ENCODE results near the gene TPGS1.

The TPGS1 gene

DNA sequence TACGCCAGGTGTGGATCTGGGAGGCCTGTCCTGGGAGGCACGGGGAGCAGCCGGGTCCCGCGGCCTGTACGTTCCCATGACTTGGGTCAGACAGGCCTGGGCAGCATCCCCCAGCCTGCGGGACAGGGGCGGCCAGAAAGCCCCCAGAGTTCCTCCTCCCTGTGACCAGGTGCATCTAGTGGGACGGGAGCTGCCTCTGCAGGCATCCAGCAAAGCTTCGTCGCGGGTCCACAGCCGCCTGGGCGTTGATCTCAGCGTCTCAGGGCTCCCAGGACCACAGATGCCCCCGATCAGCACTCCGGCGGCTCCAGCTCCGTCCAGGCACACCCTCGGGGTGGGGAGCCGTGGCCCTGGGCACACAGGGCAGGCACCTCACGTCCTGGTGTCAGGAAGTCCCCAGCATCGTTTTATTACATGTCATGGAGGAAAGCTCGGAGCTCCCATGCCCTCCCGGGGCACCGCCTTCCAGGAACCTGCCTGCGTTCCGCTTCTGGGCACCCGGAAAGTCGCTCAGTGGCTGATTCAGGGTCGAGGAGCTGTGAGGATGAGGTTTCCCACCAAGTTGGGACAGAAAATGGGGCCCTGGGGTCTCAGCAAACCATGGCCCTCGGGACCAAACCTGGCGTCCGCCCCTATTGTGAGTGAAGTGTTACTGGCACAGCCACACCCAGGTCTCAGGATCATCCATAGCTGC, 35.0 kb downstream of the TPGS1 start:
- Histone ChIP-seq H3K4me3 (ENCODE audit: low read depth, low read length) (no peak overlapping the region), H3K27me3 (ENCODE audit: control insufficient read depth, insufficient read depth, low read length) (no peaks in the 10 kb centered on the region), H3K9ac (ENCODE audit: low read depth, low read length) (no peak overlapping the region), H3K36me3 (ENCODE audit: control insufficient read depth, insufficient read depth, low read length) (peaks cover 35% of the 10 kb centered on the region), H3K9me3 (ENCODE audit: control insufficient read depth, insufficient read depth, low read length) (no peaks in the 10 kb centered on the region), H3K4me1 (ENCODE audit: control insufficient read depth, insufficient read depth, low read length) (no peaks in the 10 kb centered on the region)

DNA sequence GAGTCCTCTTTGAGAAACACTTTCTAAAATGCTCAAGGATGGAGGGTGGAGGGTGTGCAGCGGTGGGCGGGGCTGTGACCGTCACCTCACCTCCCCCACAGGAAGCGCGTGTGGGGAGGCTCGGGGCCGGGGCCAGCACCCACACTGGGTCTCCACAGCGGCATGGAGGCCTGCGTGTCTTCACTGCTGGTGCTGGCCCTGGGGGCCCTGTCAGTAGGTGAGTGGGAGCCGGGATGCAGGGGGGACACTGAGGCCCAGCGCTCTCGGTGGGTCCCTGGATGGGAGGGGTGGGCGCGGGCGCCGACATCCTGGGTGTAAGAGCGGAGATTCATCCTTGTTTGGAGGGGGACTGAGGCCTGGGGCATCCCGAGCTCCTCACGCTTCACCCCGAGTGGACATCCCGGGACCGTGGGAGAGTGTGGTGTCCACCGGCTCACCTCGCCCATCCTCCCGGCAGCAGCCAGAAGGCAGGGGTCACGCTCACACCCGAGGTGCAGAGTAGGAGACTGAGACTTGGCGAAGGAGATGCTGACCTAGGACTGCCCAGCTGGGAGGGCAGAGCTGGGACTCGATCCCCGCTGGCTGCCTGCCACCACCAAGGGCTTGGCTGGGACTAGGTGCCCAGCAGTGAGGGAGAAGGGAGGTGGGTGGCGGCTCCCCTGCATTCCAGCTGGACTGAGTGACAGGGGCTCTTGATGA, 36.8 kb downstream of the TPGS1 start, which contains the start of gene GZMM:
Gene GZMM, plus strand, starts transcription at position 144 of the 699 bp plus-strand sequence. Its CDS starts 19 bp downstream, at position 163.
- Histone ChIP-seq H3K4me1 (ENCODE audit: control insufficient read depth, insufficient read depth, low read length) (no peaks in the 10 kb centered on the region), H3K27me3 (ENCODE audit: control insufficient read depth, insufficient read depth, low read length) (no peaks in the 10 kb centered on the region), H3K4me3 (ENCODE audit: low read depth, low read length) (no peak within 1 kb of the TSS), H3K9ac (ENCODE audit: low read depth, low read length) (no peak within 1 kb of the TSS), H3K9me3 (ENCODE audit: control insufficient read depth, insufficient read depth, low read length) (no peaks in the 10 kb centered on the region), H3K36me3 (ENCODE audit: control insufficient read depth, insufficient read depth, low read length) (peaks cover 23% of the 10 kb centered on the region)

GRCh38 chr19:547117-547516, 39.8 kb downstream of the TPGS1 start:
- Histone ChIP-seq H3K9ac (ENCODE audit: low read depth, low read length) (no peak overlapping the region), H3K27me3 (ENCODE audit: control insufficient read depth, insufficient read depth, low read length) (no peaks in the 10 kb centered on the region), H3K36me3 (ENCODE audit: control insufficient read depth, insufficient read depth, low read length) (peaks cover 6% of the 10 kb centered on the region), H3K4me3 (ENCODE audit: low read depth, low read length) (no peak overlapping the region), H3K9me3 (ENCODE audit: control insufficient read depth, insufficient read depth, low read length) (no peaks in the 10 kb centered on the region), H3K4me1 (ENCODE audit: control insufficient read depth, insufficient read depth, low read length) (no peaks in the 10 kb centered on the region)

DNA sequence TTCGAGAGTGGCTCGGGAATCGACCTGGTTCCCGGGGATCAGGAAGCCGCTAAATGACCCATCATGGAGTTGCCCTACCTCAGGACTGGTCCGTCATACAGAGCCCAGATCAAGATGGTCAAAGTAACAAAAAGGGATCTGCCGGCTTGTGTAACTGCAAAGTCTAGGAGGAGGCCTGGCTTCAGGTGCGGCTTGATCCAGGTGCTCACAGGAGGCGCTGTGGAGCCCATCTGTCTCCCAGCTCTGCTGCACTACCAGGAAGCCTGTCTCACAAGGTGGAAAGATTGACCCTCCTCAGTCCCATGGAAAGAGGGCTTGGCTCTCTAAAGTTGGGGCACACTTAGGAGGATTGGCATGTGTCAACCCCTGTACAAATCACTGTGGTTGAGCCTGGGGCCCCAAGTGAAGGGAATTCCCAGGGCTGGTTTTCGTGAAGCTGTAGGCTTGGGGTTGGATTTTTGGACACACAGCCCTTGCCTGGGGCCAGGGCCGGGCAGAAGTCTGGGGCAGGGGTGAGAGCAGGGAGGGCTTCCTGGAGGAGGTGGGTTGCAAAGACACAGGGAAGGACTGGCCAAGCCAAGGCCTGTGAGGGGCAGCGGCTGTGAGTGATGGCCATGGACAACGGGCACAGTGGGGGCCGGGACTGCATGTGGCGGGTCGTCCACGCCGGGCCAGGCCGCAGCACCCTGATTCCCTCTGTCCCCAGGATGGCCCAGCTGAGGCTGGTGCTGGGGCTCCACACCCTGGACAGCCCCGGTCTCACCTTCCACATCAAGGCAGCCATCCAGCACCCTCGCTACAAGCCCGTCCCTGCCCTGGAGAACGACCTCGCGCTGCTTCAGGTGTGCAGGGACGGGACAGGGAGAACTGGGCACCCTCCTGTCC, 40.8 kb downstream of the TPGS1 start:
- Histone ChIP-seq H3K36me3 (ENCODE audit: control insufficient read depth, insufficient read depth, low read length) (no peaks in the 10 kb centered on the region), H3K4me1 (ENCODE audit: control insufficient read depth, insufficient read depth, low read length) (no peaks in the 10 kb centered on the region)

GRCh38 chr19:548886-549830, 41.9 kb downstream of the TPGS1 start:
- no peaks in the 10 kb centered on the region for H3K27me3 ChIP-seq (ENCODE audit: control insufficient read depth, insufficient read depth, low read length)
- H3K9me3 ChIP-seq (ENCODE audit: control insufficient read depth, insufficient read depth, low read length) = no peaks in the 10 kb centered on the region
- no peak overlapping the region for H3K4me3 ChIP-seq (ENCODE audit: low read depth, low read length)
- no peaks in the 10 kb centered on the region for H3K4me1 ChIP-seq (ENCODE audit: control insufficient read depth, insufficient read depth, low read length)
- no peak overlapping the region for H3K9ac ChIP-seq (ENCODE audit: low read depth, low read length)
- H3K36me3 ChIP-seq (ENCODE audit: control insufficient read depth, insufficient read depth, low read length) = no peaks in the 10 kb centered on the region

More for the DNA sequence above, 40.8 kb downstream of the TPGS1 start:
- no peaks in the 10 kb centered on the region for H3K27me3 ChIP-seq (ENCODE audit: control insufficient read depth, insufficient read depth, low read length)
- H3K9ac ChIP-seq (ENCODE audit: low read depth, low read length) = no peak overlapping the region
- no peak overlapping the region for H3K4me3 ChIP-seq (ENCODE audit: low read depth, low read length)
- H3K9me3 ChIP-seq (ENCODE audit: control insufficient read depth, insufficient read depth, low read length) = no peaks in the 10 kb centered on the region

GRCh38 chr19:554817-555216, 47.5 kb downstream of the TPGS1 start:
- Histone ChIP-seq H3K9ac (ENCODE audit: low read depth, low read length) (no peak overlapping the region), H3K4me3 (ENCODE audit: low read depth, low read length) (no peak overlapping the region), H3K9me3 (ENCODE audit: control insufficient read depth, insufficient read depth, low read length) (no peaks in the 10 kb centered on the region), H3K36me3 (ENCODE audit: control insufficient read depth, insufficient read depth, low read length) (no peaks in the 10 kb centered on the region), H3K4me1 (ENCODE audit: control insufficient read depth, insufficient read depth, low read length) (no peaks in the 10 kb centered on the region), H3K27me3 (ENCODE audit: control insufficient read depth, insufficient read depth, low read length) (no peaks in the 10 kb centered on the region)

- H3K36me3 ChIP-seq (ENCODE audit: control insufficient read depth, insufficient read depth, low read length) = no peaks in the 10 kb centered on the region
- no peaks in the 10 kb centered on the region for H3K27me3 ChIP-seq (ENCODE audit: control insufficient read depth, insufficient read depth, low read length)
- no peaks in the 10 kb centered on the region for H3K9me3 ChIP-seq (ENCODE audit: control insufficient read depth, insufficient read depth, low read length)
- H3K9ac ChIP-seq (ENCODE audit: low read depth, low read length) = no peak overlapping the region
- H3K4me3 ChIP-seq (ENCODE audit: low read depth, low read length) = no peak overlapping the region
- H3K4me1 ChIP-seq (ENCODE audit: control insufficient read depth, insufficient read depth, low read length) = no peaks in the 10 kb centered on the region
Measured at GRCh38 chr19:555474-555808, 48.1 kb downstream of the TPGS1 start.

DNA sequence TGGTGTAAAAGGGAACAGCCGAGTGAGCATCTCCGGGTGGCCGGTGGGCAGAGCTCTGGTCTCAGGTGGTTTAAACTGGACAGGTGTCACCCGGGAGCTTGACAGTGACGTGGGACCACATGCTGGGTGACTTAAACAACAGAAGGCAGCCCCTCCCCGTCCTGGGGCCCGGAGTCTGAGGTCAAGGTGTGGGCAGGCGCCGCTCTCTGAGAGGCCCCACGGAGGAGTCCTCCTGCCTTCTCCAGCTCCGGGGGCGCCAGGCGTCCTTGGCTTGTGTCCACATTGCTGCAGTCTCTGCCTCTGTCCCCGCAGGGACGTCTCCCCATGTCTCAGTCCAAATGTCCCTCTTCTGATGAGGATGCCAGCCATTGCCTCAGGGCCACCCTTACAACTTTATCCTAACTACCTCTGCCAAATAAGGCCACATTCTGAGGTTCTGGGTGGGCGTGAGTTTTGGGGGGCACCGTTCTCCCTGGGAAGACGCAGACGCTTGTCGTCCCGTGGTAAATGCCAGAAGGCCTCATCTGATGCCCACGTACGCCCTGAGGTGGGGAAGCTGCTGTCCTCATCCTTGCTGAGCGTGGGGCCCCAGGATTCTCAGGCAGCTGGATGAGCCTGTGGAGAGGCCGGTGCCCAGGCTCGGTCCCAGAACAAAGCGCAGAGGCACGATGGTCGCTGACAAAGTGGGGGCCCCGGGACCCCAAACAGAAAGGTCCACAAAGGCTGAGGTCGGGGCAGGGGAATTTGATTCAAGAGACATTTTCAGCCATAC, 49.5 kb downstream of the TPGS1 start:
- Histone ChIP-seq H3K4me1 (ENCODE audit: control insufficient read depth, insufficient read depth, low read length) (no peaks in the 10 kb centered on the region), H3K27me3 (ENCODE audit: control insufficient read depth, insufficient read depth, low read length) (no peaks in the 10 kb centered on the region), H3K9ac (ENCODE audit: low read depth, low read length) (no peak overlapping the region), H3K4me3 (ENCODE audit: low read depth, low read length) (no peak overlapping the region), H3K9me3 (ENCODE audit: control insufficient read depth, insufficient read depth, low read length) (no peaks in the 10 kb centered on the region), H3K36me3 (ENCODE audit: control insufficient read depth, insufficient read depth, low read length) (no peaks in the 10 kb centered on the region)

DNA sequence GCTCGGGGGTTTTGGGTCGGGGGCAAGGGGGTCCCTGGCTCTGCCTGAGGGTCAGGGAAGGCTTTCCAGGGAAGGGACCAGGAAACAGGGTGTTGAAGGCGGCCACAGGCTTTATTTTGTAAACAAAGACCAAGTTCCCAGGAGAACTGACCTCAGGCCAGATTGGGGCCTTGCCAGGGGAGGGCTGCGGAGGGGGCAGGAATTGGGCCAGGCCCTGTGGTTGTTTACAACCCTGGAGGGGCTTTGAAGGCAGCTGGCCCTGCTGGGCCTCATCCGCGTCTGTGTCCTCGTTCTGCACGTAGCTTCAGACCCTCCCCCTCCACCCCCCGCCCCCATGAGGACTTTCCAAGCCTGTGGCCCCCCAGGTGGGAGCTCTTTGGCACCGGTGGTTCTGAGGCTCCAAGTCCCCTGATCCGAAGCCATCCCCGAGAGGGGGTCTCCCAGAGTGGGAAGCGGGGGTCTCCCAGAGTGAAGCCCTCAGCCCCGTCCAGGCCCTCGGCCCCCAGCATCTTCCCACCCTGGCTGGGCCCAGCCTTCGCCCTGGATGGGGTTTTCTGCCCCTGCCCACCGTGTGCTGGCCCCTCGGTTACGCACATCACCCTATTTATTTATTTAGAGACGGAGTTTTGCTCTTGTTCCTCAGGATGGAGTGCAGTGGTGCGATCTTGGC, 51.6 kb downstream of the TPGS1 start:
- no peaks in the 10 kb centered on the region for H3K27me3 ChIP-seq (ENCODE audit: control insufficient read depth, insufficient read depth, low read length)
- H3K4me3 ChIP-seq (ENCODE audit: low read depth, low read length) = no peak overlapping the region
- H3K36me3 ChIP-seq (ENCODE audit: control insufficient read depth, insufficient read depth, low read length) = no peaks in the 10 kb centered on the region
- H3K9me3 ChIP-seq (ENCODE audit: control insufficient read depth, insufficient read depth, low read length) = no peaks in the 10 kb centered on the region
- H3K9ac ChIP-seq (ENCODE audit: low read depth, low read length) = no peak overlapping the region
- H3K4me1 ChIP-seq (ENCODE audit: control insufficient read depth, insufficient read depth, low read length) = no peaks in the 10 kb centered on the region

DNA sequence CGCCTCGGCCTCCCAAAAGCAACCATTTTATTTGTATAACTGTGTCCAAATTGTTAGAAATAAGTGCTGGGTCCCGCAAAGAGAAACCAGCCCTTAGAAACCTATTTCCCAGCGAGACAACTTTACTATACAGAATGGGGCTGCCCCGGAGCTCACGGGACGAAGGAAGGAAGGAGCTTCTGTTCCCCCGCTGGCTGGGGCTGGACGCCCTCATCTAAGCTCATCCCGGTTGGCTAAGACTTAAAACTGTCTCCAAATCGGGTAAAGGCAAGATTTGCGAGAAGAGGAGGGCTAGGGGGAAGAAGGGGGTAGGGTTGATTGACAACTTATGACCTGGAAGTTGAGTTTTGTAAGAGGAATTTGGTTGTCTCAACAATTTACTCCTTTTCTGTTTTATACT, 52.8 kb downstream of the TPGS1 start:
- no peaks in the 10 kb centered on the region for H3K4me1 ChIP-seq (ENCODE audit: control insufficient read depth, insufficient read depth, low read length)
- H3K4me3 ChIP-seq (ENCODE audit: low read depth, low read length) = no peak overlapping the region
- H3K27me3 ChIP-seq (ENCODE audit: control insufficient read depth, insufficient read depth, low read length) = no peaks in the 10 kb centered on the region
- no peak overlapping the region for H3K9ac ChIP-seq (ENCODE audit: low read depth, low read length)
- no peaks in the 10 kb centered on the region for H3K9me3 ChIP-seq (ENCODE audit: control insufficient read depth, insufficient read depth, low read length)
- H3K36me3 ChIP-seq (ENCODE audit: control insufficient read depth, insufficient read depth, low read length) = no peaks in the 10 kb centered on the region

Data from iPS-15b (cell line).